ENCODE data around the gene ZNF335. TPM values are rescaled to one million over a fixed set of nuclear protein-coding genes. Genes with fewer than 3 reads are reported as not detected.

ZNF335 gene
- total and polyA plus RNA-seq, 11 donors, result 5.6 to 14.9 (median 7.5) TPM

DNA sequence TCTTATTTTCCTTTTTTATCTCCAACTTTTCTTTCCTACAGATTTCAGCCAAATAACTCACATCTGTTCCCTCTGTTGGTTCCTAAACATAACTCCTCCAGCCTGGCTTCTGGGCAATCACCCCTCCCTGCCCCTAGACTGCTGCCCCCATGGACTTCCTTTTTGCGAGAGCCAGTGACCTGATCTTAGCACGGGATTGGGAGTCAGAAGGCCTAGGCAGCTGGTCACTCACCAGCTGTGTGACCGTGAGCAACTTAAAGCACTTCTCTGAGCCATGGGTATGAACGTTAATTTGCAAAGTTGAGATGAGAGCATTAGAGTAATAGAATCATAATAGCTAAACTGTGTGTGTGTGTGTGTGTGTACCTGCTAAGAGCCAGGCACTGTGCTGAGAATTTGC lies 32.2 kb upstream of the ZNF335 start:
- TF ChIP-seq, protein P1, sequence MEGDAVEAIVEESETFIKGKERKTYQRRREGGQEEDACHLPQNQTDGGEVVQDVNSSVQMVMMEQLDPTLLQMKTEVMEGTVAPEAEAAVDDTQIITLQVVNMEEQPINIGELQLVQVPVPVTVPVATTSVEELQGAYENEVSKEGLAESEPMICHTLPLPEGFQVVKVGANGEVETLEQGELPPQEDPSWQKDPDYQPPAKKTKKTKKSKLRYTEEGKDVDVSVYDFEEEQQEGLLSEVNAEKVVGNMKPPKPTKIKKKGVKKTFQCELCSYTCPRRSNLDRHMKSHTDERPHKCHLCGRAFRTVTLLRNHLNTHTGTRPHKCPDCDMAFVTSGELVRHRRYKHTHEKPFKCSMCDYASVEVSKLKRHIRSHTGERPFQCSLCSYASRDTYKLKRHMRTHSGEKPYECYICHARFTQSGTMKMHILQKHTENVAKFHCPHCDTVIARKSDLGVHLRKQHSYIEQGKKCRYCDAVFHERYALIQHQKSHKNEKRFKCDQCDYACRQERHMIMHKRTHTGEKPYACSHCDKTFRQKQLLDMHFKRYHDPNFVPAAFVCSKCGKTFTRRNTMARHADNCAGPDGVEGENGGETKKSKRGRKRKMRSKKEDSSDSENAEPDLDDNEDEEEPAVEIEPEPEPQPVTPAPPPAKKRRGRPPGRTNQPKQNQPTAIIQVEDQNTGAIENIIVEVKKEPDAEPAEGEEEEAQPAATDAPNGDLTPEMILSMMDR (IDR thresholded peaks at IDR 0.05), result no peak
- TF ChIP-seq POLR2A (IDR thresholded peaks at IDR 0.05), result no peak
- DNase-seq, result peak in 2 of 5 donors; percentile 40 to 44
- H3K4me3 ChIP-seq, result no peak overlapping the region
- WGBS, 4 donors, result 51 to 58% (median 53%) methylated on average over 4 of the region's 4 CpGs
- H3K4me1 ChIP-seq, result peaks cover 0 to 83% (median 0%) of the 10 kb centered on the region in 12 donors
- peaks cover 0 to 72% (median 14%) of the 10 kb centered on the region in 9 donors for H3K27me3 ChIP-seq
- H3K9me3 ChIP-seq, result no peaks in the 10 kb centered on the region
- no peaks in the 10 kb centered on the region for H3K36me3 ChIP-seq
- intact Hi-C loops (cut with DNase I), result no loop called here
- H3K27ac ChIP-seq, result peak overlapping the region in 1 of 12 donors; percentile 74
- peak; percentile 42 to 76 (median 54) for ATAC-seq

DNA sequence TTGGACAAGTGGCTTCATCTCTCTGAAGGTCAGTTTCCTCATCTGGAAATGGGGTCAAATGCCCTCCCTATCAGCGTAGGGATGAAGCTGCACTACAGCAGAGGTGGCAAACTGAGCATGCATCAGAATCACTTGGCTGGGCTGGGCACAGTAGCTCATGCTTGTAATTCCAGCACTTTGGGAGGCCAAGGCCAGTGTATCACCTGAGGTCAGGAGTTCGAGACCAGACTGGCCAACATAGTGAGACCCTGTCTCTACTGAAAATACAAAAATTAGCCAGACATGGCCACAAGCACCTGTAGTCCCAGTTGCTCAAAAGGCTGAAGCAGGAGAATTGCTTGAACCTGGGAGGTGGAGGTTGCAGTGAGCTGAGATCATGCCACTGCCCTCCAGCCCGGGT lies 30.0 kb upstream of the ZNF335 start:
- Histone ChIP-seq H3K27ac (no peak overlapping the region), H3K4me3 (no peak overlapping the region), H3K27me3 (peaks cover 0 to 73% (median 10%) of the 10 kb centered on the region in 9 donors), H3K36me3 (no peaks in the 10 kb centered on the region), H3K9me3 (no peaks in the 10 kb centered on the region), H3K4me1 (peaks cover 0 to 84% (median 0%) of the 10 kb centered on the region in 12 donors)
- ATAC-seq (no peak), DNase-seq (no peak)
- intact Hi-C loops (cut with DNase I), result no loop called here
- no peak for TF ChIP-seq POLR2A (IDR thresholded peaks at IDR 0.05)
- TF ChIP-seq, protein P1 (IDR thresholded peaks at IDR 0.05), result no peak
- 83 to 93% (median 88%) methylated on average over 2 to 3 of the region's 3 CpGs for WGBS, 4 donors

DNA sequence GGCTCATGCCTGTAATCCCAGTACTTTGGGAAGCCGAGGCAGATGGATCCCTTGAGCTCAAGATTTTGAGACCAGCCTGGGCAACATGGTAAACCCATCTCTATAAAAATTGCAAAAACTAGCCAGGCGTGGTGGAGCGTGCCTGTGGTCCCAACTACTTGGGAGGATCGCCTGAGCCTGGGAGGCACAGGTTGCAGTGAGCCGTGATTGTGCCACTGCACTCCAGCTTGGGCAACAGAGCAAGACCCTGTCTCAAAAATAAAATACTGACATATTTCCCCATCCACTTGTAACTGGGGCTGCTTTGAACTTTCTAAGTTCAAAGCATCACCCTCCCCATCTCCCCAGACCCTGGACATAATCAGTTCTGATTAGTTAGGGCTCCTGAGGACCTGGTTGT lies 29.5 kb upstream of the ZNF335 start:
- H3K4me1 ChIP-seq, result peaks cover 0 to 79% (median 0%) of the 10 kb centered on the region in 12 donors
- ATAC-seq (no peak), DNase-seq (no peak)
- WGBS, 4 donors, result 92 to 93% (median 93%) methylated on average over 5 of the region's 5 CpGs
- H3K4me3 ChIP-seq, result no peak overlapping the region
- H3K9me3 ChIP-seq, result no peaks in the 10 kb centered on the region
- no peaks in the 10 kb centered on the region for H3K36me3 ChIP-seq
- intact Hi-C loops (cut with DNase I), result no loop called here
- no peak overlapping the region for H3K27ac ChIP-seq
- peaks cover 0 to 72% (median 10%) of the 10 kb centered on the region in 9 donors for H3K27me3 ChIP-seq
- TF ChIP-seq, protein P1 (IDR thresholded peaks at IDR 0.05), result no peak
- no peak for TF ChIP-seq POLR2A (IDR thresholded peaks at IDR 0.05)

DNA sequence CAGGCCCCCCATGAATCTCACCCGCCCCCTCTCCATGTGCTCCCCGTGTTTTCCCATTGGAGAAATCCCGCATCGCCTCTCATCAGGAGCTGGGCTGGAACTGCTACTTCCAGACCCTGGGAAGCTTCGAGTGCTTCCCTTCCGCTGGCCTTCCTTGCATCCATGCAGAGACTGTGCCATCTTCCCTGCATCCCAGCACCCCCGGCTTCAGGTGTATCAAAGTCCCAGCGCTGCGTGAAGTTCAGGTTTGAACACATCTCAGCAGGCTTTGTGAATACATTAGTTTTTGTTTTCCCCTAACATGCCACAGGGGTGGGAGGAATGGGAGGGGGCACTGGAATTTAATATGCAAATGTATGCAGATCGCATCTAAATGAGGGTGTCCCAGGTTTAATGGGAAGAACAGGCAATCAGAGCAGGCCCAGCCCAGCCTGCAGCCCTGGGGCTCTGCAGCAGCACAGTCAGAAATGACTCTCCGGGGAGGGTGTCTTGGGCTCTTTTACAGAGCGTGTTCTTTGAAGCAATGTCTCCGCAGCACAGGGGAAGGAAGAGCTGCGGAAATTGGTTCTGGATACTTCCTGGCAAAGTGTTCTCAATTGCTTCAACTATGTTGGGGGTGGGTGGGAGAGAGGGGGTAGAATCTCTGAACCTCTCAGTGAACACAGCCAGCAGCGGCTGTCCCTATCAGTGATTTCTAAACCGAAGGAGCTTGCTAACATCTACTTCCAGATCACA lies 28.4 kb upstream of the ZNF335 start:
- TF ChIP-seq POLR2A (IDR thresholded peaks at IDR 0.05), result no peak
- TF ChIP-seq, protein P1 (IDR thresholded peaks at IDR 0.05), result no peak
- intact Hi-C loops (cut with DNase I), result no loop called here
- DNase-seq (peak in 1 of 5 donors; percentile 57), ATAC-seq (peak in 1 of 4 donors; percentile 39)
- Histone ChIP-seq H3K9me3 (no peaks in the 10 kb centered on the region), H3K27ac (no peak overlapping the region), H3K36me3 (no peaks in the 10 kb centered on the region), H3K27me3 (peaks cover 0 to 65% (median 12%) of the 10 kb centered on the region in 9 donors), H3K4me3 (no peak overlapping the region), H3K4me1 (peaks cover 0 to 69% (median 0%) of the 10 kb centered on the region in 12 donors)
- 35 to 48% (median 37%) methylated on average over 16 of the region's 16 CpGs for WGBS, 4 donors
